HCT116 (cell line): ENCODE measurements around the gene NINJ2. TPM values are rescaled to one million over a fixed set of nuclear protein-coding genes. Genes with fewer than 3 reads are reported as not detected.

Source experiments
- ATAC-seq: fragments of 200-7000 bp; cut with Tn5 transposase; 2 replicates; pipeline ENCODE4 v1.9.1; 2020; ENCODE audit warnings: mild to moderate bottlenecking, moderate library complexity
- BruUV-seq: library from RNA; stranded (reverse); fragments of 400-500 nt; replicated peaks from 2 replicates; lab custom pipeline; 2021; lab: Mats Ljungman, UMichigan
- CTCF ChIA-PET: fragments of 300-600 bp; sonication (Branson Sonifier 250); formaldehyde crosslinking; loops from one replicate; lab custom pipeline; 2021; ENCODE audit warnings: antibody characterized with exemption; lab: Charles Lee
- POLR2A ChIA-PET: fragments of 300-600, 350-600 bp; sonication (Branson Sonifier 250); formaldehyde crosslinking; loops from one replicate; lab custom pipeline; 2021; ENCODE audit warnings: antibody characterized with exemption; lab: Charles Lee
- RAD21 ChIA-PET, 2 experiments: fragments of 300-600 bp; sonication (Branson Sonifier 250); formaldehyde crosslinking; loops; one replicate each; lab custom pipeline; 2023; ENCODE audit warnings: low total read pairs in 2 of 2; ENCODE audit not compliant: uncharacterized antibody in 2 of 2, unreplicated experiment in 2 of 2, low non-redundant PET in 1 of 2; lab: Charles Lee
- DNase-seq: peaks from one replicate; pipeline ENCODE4 v3.0.0-alpha.2; 2010; ENCODE audit warnings: low read depth, low spot score
- H2AFZ ChIP-seq: fragments of 200-600 bp; shearing (Covaris generic), sonication (generic); 2 replicates; pipeline ENCODE4 v1.6.1; 2017; ENCODE audit warnings: low read depth, mixed run types, mixed read lengths, antibody characterized with exemption, low read length; ENCODE audit not compliant: poor library complexity, severe bottlenecking
- H3K27ac ChIP-seq: 2 replicates; pipeline ENCODE4 v1.5.1; 2012; ENCODE audit warnings: low read depth, low read length
- H3K27me3 ChIP-seq: fragments of 200-600 bp; sonication (generic); 2 replicates; pipeline ENCODE4 v1.6.1; 2016; ENCODE audit warnings: mixed run types, low read length, mixed read lengths; ENCODE audit not compliant: insufficient read depth
- H3K36me3 ChIP-seq, 2 experiments: fragments of 200-500 bp in 1 of 2; fragments of 200-600 bp in 1 of 2; sonication (Bioruptor generic) in 1 of 2; sonication (generic) in 1 of 2; 2 replicates each; pipeline versions ENCODE4 v1.5.1 to v1.6.1; 2014 to 2016; ENCODE audit warnings: low read length in 2 of 2, inconsistent platforms in 1 of 2, mixed read lengths in 1 of 2, mixed run types in 1 of 2; ENCODE audit not compliant: insufficient read depth in 2 of 2, control insufficient read depth in 1 of 2
- H3K4me1 ChIP-seq, 2 experiments: fragments of 200-600 bp in 1 of 2; sonication (generic) in 1 of 2; 2 replicates each; pipeline versions ENCODE4 v1.5.1 to v1.6.1; 2012 to 2017; ENCODE audit warnings: low read length in 2 of 2, inconsistent platforms in 1 of 2, mild to moderate bottlenecking in 1 of 2, mixed read lengths in 1 of 2, mixed run types in 1 of 2, moderate library complexity in 1 of 2; ENCODE audit not compliant: insufficient read depth in 2 of 2, control insufficient read depth in 1 of 2
- H3K4me2 ChIP-seq: fragments of 200-600 bp; sonication (generic); 2 replicates; pipeline ENCODE4 v1.6.1; 2017; ENCODE audit warnings: mixed run types, low read length, mixed read lengths
- H3K4me3 ChIP-seq, 2 experiments: fragments of 200-600 bp in 1 of 2; sonication (generic) in 1 of 2; replicated peaks in 1 of 2; 2 replicates each; pipeline ENCODE4 v1.5.1; 2011 to 2016; ENCODE audit warnings: low read length in 2 of 2, control low read depth in 1 of 2, low read depth in 1 of 2, mild to moderate bottlenecking in 1 of 2, mixed read lengths in 1 of 2, mixed run types in 1 of 2
- H3K79me2 ChIP-seq: fragments of 200-600 bp; sonication (generic); 2 replicates; pipeline ENCODE4 v1.6.1; 2017; ENCODE audit warnings: mild to moderate bottlenecking, mixed run types, low read length, moderate library complexity, mixed read lengths; ENCODE audit not compliant: insufficient read depth
- H3K9ac ChIP-seq: fragments of 200-600 bp; sonication (generic); 2 replicates; pipeline ENCODE4 v1.6.1; 2016; ENCODE audit warnings: low read length, mixed read lengths
- H3K9me2 ChIP-seq: fragments of 200-600 bp; sonication (generic), shearing (Covaris generic); 2 replicates; pipeline ENCODE4 v1.6.1; 2017; ENCODE audit warnings: mixed run types, mild to moderate bottlenecking, moderate library complexity; ENCODE audit not compliant: insufficient read depth
- H3K9me3 ChIP-seq, 2 experiments: fragments of 200-500 bp in 1 of 2; fragments of 200-600 bp in 1 of 2; sonication (Bioruptor generic) in 1 of 2; sonication (generic) in 1 of 2; 2 replicates each; pipeline ENCODE4 v1.6.1; 2014 to 2017; ENCODE audit warnings: low read length in 2 of 2, mixed read lengths in 2 of 2, inconsistent platforms in 1 of 2, low read depth in 1 of 2, mild to moderate bottlenecking in 1 of 2, mixed run types in 1 of 2, moderate library complexity in 1 of 2; ENCODE audit not compliant: control insufficient read depth in 1 of 2, insufficient read depth in 1 of 2
- H4K20me1 ChIP-seq: fragments of 200-600 bp; sonication (generic), shearing (Covaris generic); 2 replicates; pipeline ENCODE4 v1.6.1; 2017; ENCODE audit warnings: mixed run types, mild to moderate bottlenecking, moderate library complexity; ENCODE audit not compliant: insufficient read depth
- CBX3 ChIP-seq: IDR thresholded peaks from 2 replicates; pipeline ENCODE4 v1.6.1; 2012; ENCODE audit warnings: low read depth
- EGR1 ChIP-seq: IDR thresholded peaks from 2 replicates; pipeline ENCODE4 v1.6.1; 2012; ENCODE audit warnings: low read depth
- JUND ChIP-seq: IDR thresholded peaks from 2 replicates; pipeline ENCODE4 v1.6.1; 2012
- MAX ChIP-seq: IDR thresholded peaks from 2 replicates; pipeline ENCODE4 v1.6.1; 2012
- POLR2A ChIP-seq: IDR thresholded peaks from 2 replicates; pipeline ENCODE4 v1.7.0; 2011; ENCODE audit warnings: borderline replicate concordance; ENCODE audit not compliant: insufficient read depth, insufficient read length; ENCODE audit errors: extremely low read depth
- POLR2AphosphoS5 ChIP-seq: IDR thresholded peaks from 2 replicates; pipeline ENCODE4 v1.6.1; 2011; ENCODE audit warnings: mild to moderate bottlenecking, low read depth, low read length, moderate library complexity
- ZBTB33 ChIP-seq: IDR thresholded peaks from 2 replicates; pipeline ENCODE4 v1.6.1; 2011; ENCODE audit warnings: mild to moderate bottlenecking, low read length, moderate library complexity; ENCODE audit not compliant: insufficient replicate concordance; ENCODE audit errors: extremely low read depth
- ZNF274 ChIP-seq: fragments of 200-500 bp; sonication (Bioruptor generic); IDR thresholded peaks from 2 replicates; pipeline ENCODE4 v1.6.1; 2014; ENCODE audit warnings: mild to moderate bottlenecking, low read depth, low read length, inconsistent platforms
- intact Hi-C: fragments of 100-400 bp; cut with micrococcal nuclease; formaldehyde crosslinking; loops from 2 replicates; pipeline ENCODE4 v1.10.0; 2022
- total RNA-seq: library from RNA; stranded (reverse); gene quantifications from one replicate; pipeline ENCODE4 v1.2.1, GENCODE V29; 2021; ENCODE audit not compliant: unreplicated experiment

Gene NINJ2
- total RNA-seq, 1 experiment from 2014 or later = not detected

GRCh38 chr12:690466-690865, 27.2 kb upstream of the NINJ2 start:
- no peaks in the 10 kb centered on the region for H3K79me2 ChIP-seq
- no peak overlapping the region for H3K4me2 ChIP-seq
- no peaks in the 10 kb centered on the region for H3K27me3 ChIP-seq
- no peak overlapping the region for H3K9ac ChIP-seq
- H3K36me3 ChIP-seq = no peaks in the 10 kb centered on the region
- H3K4me3 ChIP-seq = no peak overlapping the region
- TF ChIP-seq ZBTB33 = no peak
- no peak for TF ChIP-seq MAX
- TF ChIP-seq JUND = no peak
- TF ChIP-seq CBX3 = no peak
- TF ChIP-seq POLR2AphosphoS5 = no peak
- no peak for TF ChIP-seq EGR1
- no peak for TF ChIP-seq POLR2A
- H3K27ac ChIP-seq = no peak overlapping the region
- no peaks in the 10 kb centered on the region for H3K9me2 ChIP-seq
- H2AFZ ChIP-seq = no peak overlapping the region
- no TSS peak for BruUV-seq
- DNase-seq (no peak), ATAC-seq (no peak)
- RAD21 ChIA-PET = no interaction called here
- POLR2A ChIA-PET = no interaction called here
- H4K20me1 ChIP-seq = no peaks in the 10 kb centered on the region
- CTCF ChIA-PET = no interaction called here
- H3K4me1 ChIP-seq = no peaks in the 10 kb centered on the region
- no peaks in the 10 kb centered on the region for H3K9me3 ChIP-seq
- intact Hi-C loops = no loop called here

GRCh38 chr12:685388-685787, 22.1 kb upstream of the NINJ2 start:
- no peak for DNase-seq
- no peak overlapping the region for H2AFZ ChIP-seq
- H3K27me3 ChIP-seq = no peaks in the 10 kb centered on the region
- no peak overlapping the region for H3K9ac ChIP-seq
- no peaks in the 10 kb centered on the region for H3K9me2 ChIP-seq
- no peaks in the 10 kb centered on the region for H3K36me3 ChIP-seq
- ChIA-PET CTCF (no interaction called here), RAD21 (no interaction called here), POLR2A (no interaction called here)
- H3K4me2 ChIP-seq = no peak overlapping the region
- H3K79me2 ChIP-seq = no peaks in the 10 kb centered on the region
- H4K20me1 ChIP-seq = no peaks in the 10 kb centered on the region
- H3K4me1 ChIP-seq = no peaks in the 10 kb centered on the region
- no peak overlapping the region for H3K27ac ChIP-seq
- no peak overlapping the region for H3K4me3 ChIP-seq
- ATAC-seq = no peak
- intact Hi-C loops = no loop called here
- no peak for TF ChIP-seq ZNF274
- no TSS peak for BruUV-seq
- no peaks in the 10 kb centered on the region for H3K9me3 ChIP-seq
